ENCODE data around the gene MYO1H. TPM values are rescaled to one million over a fixed set of nuclear protein-coding genes. Genes with fewer than 3 reads are reported as not detected.
"Not testable (repeated sequence)": the region's sequence is repeated elsewhere in the genome, so short reads cannot be mapped to it uniquely, and the experiment has no call there.

Gene MYO1H
- total and polyA plus RNA-seq, 2 of the 8 experiments (the other 6 are each of a cell fraction or from before 2014, with no cell fraction given) = 0.03 TPM; not detected in 1

GRCh38 chr12:109310247-109311125, 37.2 kb upstream of the MYO1H start (continued):
- no peak for TF ChIP-seq GABPA (IDR thresholded peaks at IDR 0.05; ENCODE audit: borderline replicate concordance, insufficient read depth, low read length)
- peak; percentile 79 for TF ChIP-seq KDM4A (IDR thresholded peaks at IDR 0.05; ENCODE audit: low read depth, low read length, severe bottlenecking)
- TF ChIP-seq RNF2 (IDR thresholded peaks at IDR 0.05; ENCODE audit: borderline replicate concordance, low read depth, low read length, missing control alignments, poor library complexity, severe bottlenecking) = peak; percentile 70
- peak; percentile 93 for TF ChIP-seq MAX (IDR thresholded peaks at IDR 0.05)
- TF ChIP-seq RFX5 (IDR thresholded peaks at IDR 0.05; ENCODE audit: borderline replicate concordance, low read depth, low read length) = no peak

- H3K4me2 ChIP-seq (ENCODE audit: insufficient read depth in 1 of 2, low read depth in 2 of 2, low read length in 2 of 2); DNase-seq (ENCODE audit: low read depth in 1 of 2, low spot score in 2 of 2); H2BK12ac ChIP-seq (ENCODE audit: low read depth, low read length); H3K36me3 ChIP-seq (ENCODE audit: control insufficient read depth in 2 of 4, insufficient read depth in 4 of 4, low read length in 3 of 4); H3K23ac ChIP-seq (ENCODE audit: insufficient read length); H3K79me2 ChIP-seq (ENCODE audit: control insufficient read depth in 1 of 2, insufficient read depth in 2 of 2, low read length in 2 of 2); H4K91ac ChIP-seq (replicated peaks; ENCODE audit: insufficient read length, low read length); H3K9ac ChIP-seq (replicated peaks in 1 of 4; ENCODE audit: extremely low read depth in 1 of 4, low read depth in 3 of 4, low read length in 3 of 4); H2BK120ac ChIP-seq (replicated peaks; ENCODE audit: low read depth, low read length); H3K27me3 ChIP-seq (replicated peaks in 1 of 4; ENCODE audit: control insufficient read depth in 3 of 4, extremely low read depth in 1 of 4, insufficient read depth in 3 of 4, low read length in 3 of 4); H3K27ac ChIP-seq (ENCODE audit: low read depth, low read length); H3K79me1 ChIP-seq (ENCODE audit: low read depth, low read length); H2AK5ac ChIP-seq (ENCODE audit: low read depth, low read length); FAIRE-seq; H3K4me1 ChIP-seq (replicated peaks in 1 of 4; ENCODE audit: control insufficient read depth in 3 of 4, insufficient read depth in 4 of 4, low read length in 3 of 4); H2AFZ ChIP-seq (ENCODE audit: low read length); H3K4me3 ChIP-seq (ENCODE audit: extremely low read depth in 1 of 4, insufficient read depth in 2 of 4, low read depth in 3 of 4, low read length in 4 of 4); H4K8ac ChIP-seq (ENCODE audit: extremely low read depth, insufficient read depth, low read length); H3K18ac ChIP-seq (ENCODE audit: extremely low read depth, low read length); H3K23me2 ChIP-seq (ENCODE audit: low read depth, low read length); H3K9me3 ChIP-seq (ENCODE audit: insufficient read depth in 2 of 2, low read depth in 1 of 2, low read length in 1 of 2); H3K56ac ChIP-seq (replicated peaks; ENCODE audit: insufficient read length, low read depth, low read length); H4K20me1 ChIP-seq (replicated peaks in 1 of 2; ENCODE audit: control insufficient read depth in 1 of 2, insufficient read depth in 2 of 2, low read length in 2 of 2); H3K4ac ChIP-seq (replicated peaks; ENCODE audit: insufficient read length, low read depth, low read length); H2BK5ac ChIP-seq (ENCODE audit: low read depth, low read length); H3K14ac ChIP-seq (ENCODE audit: insufficient read length); H2BK15ac ChIP-seq (ENCODE audit: low read length); H2BK20ac ChIP-seq (ENCODE audit: low read length); H4K5ac ChIP-seq (ENCODE audit: insufficient read length, low read depth, low read length): not testable (repeated sequence)
- ChIA-PET POLR2A (ENCODE audit: partially characterized antibody) (interaction anchor here (0.7 kb wide), 1 partner anchor 10 kb away, joined by 3 read pairs; no protein-coding TSS in a partner anchor), CTCF (ENCODE audit: partially characterized antibody) (interaction anchor here (0.6 to 1.6 kb wide), 6 partner anchors 10 to 161 kb away, joined by 3 to 7 read pairs (median 4); no protein-coding TSS in a partner anchor)
- WGBS, 2 experiments (ENCODE audit: extremely low coverage in 1 of 2, insufficient coverage in 1 of 2, insufficient read length in 1 of 2, insufficient replicate concordance in 2 of 2, low coverage in 1 of 2, low lambda C conversion rate in 2 of 2, missing lambda C conversion rate in 1 of 2) = 98% methylated on average over 8 of the region's 8 CpGs; no CpG with 5 or more reads in 1 of the 2 experiments
Measured at GRCh38 chr12:109321294-109321693, 26.4 kb upstream of the MYO1H start.
